Panc1 (cell line): ENCODE data around the gene ENOX2. TPM values are rescaled to one million over a fixed set of nuclear protein-coding genes. Genes with fewer than 3 reads are reported as not detected.

Source experiments
- ATAC-seq: fragments of 200-7000 bp; cut with Tn5 transposase; 2 replicates; pipeline ENCODE4 v1.9.1; 2020; ENCODE audit warnings: mild to moderate bottlenecking, moderate library complexity
- BruUV-seq: library from RNA; stranded (reverse); fragments of 400-500 nt; replicated peaks from 2 replicates; lab custom pipeline; 2021; lab: Mats Ljungman, UMichigan
- CTCF ChIA-PET: fragments of 300-600 bp; sonication (Branson Sonifier 250); formaldehyde crosslinking; loops from one replicate; lab custom pipeline; 2022; ENCODE audit warnings: antibody characterized with exemption; lab: Charles Lee
- POLR2A ChIA-PET: fragments of 300-600 bp; sonication (Branson Sonifier 250); formaldehyde crosslinking; loops from one replicate; lab custom pipeline; 2022; ENCODE audit warnings: antibody characterized with exemption; lab: Charles Lee
- DNase-seq: peaks from one replicate; pipeline ENCODE4 v3.0.0-alpha.2; 2010; ENCODE audit warnings: low read depth, low spot score
- H3K27ac ChIP-seq: 2 replicates; pipeline ENCODE4 v1.5.1; 2011; ENCODE audit warnings: mild to moderate bottlenecking, low read length, inconsistent platforms
- H3K27me3 ChIP-seq: fragments of 200-500 bp; sonication (Bioruptor generic); 2 replicates; pipeline ENCODE4 v1.6.0; 2014; ENCODE audit warnings: low read length, inconsistent platforms; ENCODE audit not compliant: control insufficient read depth, insufficient read depth
- H3K36me3 ChIP-seq: fragments of 200-500 bp; sonication (Bioruptor generic); 2 replicates; pipeline ENCODE4 v1.5.1; 2014; ENCODE audit warnings: inconsistent platforms, mild to moderate bottlenecking, low read length, moderate library complexity; ENCODE audit not compliant: control insufficient read depth, insufficient read depth
- H3K4me1 ChIP-seq: 2 replicates; pipeline ENCODE4 v1.5.1; 2011; ENCODE audit warnings: inconsistent platforms, mild to moderate bottlenecking, low read length, moderate library complexity; ENCODE audit not compliant: control insufficient read depth, insufficient read depth
- H3K4me3 ChIP-seq, 2 experiments: 2 replicates each; pipeline ENCODE4 v1.5.1; 2011 to 2012; ENCODE audit warnings: low read depth in 2 of 2, low read length in 2 of 2, mild to moderate bottlenecking in 2 of 2, inconsistent platforms in 1 of 2, moderate library complexity in 1 of 2
- H3K9me3 ChIP-seq: fragments of 200-500 bp; sonication (Bioruptor generic); 2 replicates; pipeline ENCODE4 v1.5.1; 2014; ENCODE audit warnings: low read depth, mild to moderate bottlenecking, inconsistent platforms, low read length, moderate library complexity; ENCODE audit not compliant: control insufficient read depth, insufficient read depth
- POLR2AphosphoS5 ChIP-seq: IDR thresholded peaks from 2 replicates; pipeline ENCODE4 v1.6.1; 2012; ENCODE audit warnings: mild to moderate bottlenecking, low read depth, low read length, moderate library complexity
- REST ChIP-seq, 2 experiments: IDR thresholded peaks; 2 replicates each; pipeline ENCODE4 v1.6.1; 2011 to 2012; ENCODE audit warnings: low read depth in 2 of 2, control low read depth in 1 of 2, low read length in 1 of 2, mild to moderate bottlenecking in 1 of 2, moderate library complexity in 1 of 2; ENCODE audit not compliant: insufficient read depth in 1 of 2
- SIN3A ChIP-seq: IDR thresholded peaks from 2 replicates; pipeline ENCODE4 v1.6.1; 2012; ENCODE audit warnings: low read depth, mild to moderate bottlenecking, low read length, moderate library complexity, borderline replicate concordance; ENCODE audit not compliant: insufficient read depth
- TCF7L2 ChIP-seq: IDR thresholded peaks from 2 replicates; pipeline ENCODE4 v1.6.1; 2011; ENCODE audit warnings: mild to moderate bottlenecking, low read depth, low read length, inconsistent platforms
- in situ Hi-C: cut with HindIII; loops from 2 replicates; pipeline ENCODE4 v1.10.0; 2016; ENCODE audit warnings: low sequenced_read_pairs, low pct_unique_long_range_greater_than_20kb
- intact Hi-C: fragments of 100-400 bp; cut with micrococcal nuclease; formaldehyde crosslinking; loops from one replicate; pipeline ENCODE4 v1.10.0; 2022; ENCODE audit not compliant: unreplicated experiment
- total RNA-seq: library from RNA; stranded (reverse); gene quantifications from one replicate; pipeline ENCODE4 v1.2.1, GENCODE V29; 2021; ENCODE audit not compliant: unreplicated experiment
- TF ChIP-seq, protein P1 (sequence below): fragments of 450-650 bp; IDR thresholded peaks from 2 replicates; pipeline ENCODE4 v1.5.1; 2017; ENCODE audit warnings: mild to moderate bottlenecking

The ENOX2 gene
- total RNA-seq, 1 experiment from 2014 or later: 12.4 TPM

DNA sequence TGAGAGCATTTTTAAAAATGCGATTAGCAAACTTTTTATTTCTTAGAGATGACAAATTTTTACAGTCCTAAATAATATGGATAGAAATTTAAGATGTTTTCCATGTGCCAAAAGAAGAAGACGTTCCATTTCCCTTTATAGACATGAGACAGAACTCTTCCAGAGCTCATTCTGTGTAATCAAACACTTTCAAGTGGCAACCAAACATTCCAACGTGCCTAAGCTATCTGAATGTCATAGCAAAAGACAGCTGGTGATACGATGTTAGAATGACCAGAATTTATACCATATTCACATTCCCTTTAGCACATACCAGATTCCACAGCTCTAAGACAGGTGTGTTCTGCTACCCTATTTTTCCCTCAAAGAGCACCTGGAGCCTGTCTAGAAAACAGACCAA lies 133.2 kb downstream of the ENOX2 start:
- intact Hi-C loops: no loop called here
- H3K36me3 ChIP-seq: no peaks in the 10 kb centered on the region
- no peak overlapping the region for H3K27ac ChIP-seq
- no peak for DNase-seq
- no TSS peak for BruUV-seq
- H3K4me1 ChIP-seq: 0 out of 2 replicates have a peak, but pooled peaks cover 3% of the 10 kb centered on the region
- H3K9me3 ChIP-seq: no peaks in the 10 kb centered on the region
- ChIA-PET POLR2A (no interaction called here), CTCF (no interaction called here)
- no peak overlapping the region for H3K4me3 ChIP-seq
- in situ Hi-C loops: no loop called here
- TF ChIP-seq REST (IDR thresholded peaks at IDR 0.05; ENCODE audit: insufficient read depth in 1 of 2, low read depth in 2 of 2, low read length in 1 of 2) (no peak), SIN3A (no peak), POLR2AphosphoS5 (no peak), TCF7L2 (no peak)
- TF ChIP-seq, protein P1, sequence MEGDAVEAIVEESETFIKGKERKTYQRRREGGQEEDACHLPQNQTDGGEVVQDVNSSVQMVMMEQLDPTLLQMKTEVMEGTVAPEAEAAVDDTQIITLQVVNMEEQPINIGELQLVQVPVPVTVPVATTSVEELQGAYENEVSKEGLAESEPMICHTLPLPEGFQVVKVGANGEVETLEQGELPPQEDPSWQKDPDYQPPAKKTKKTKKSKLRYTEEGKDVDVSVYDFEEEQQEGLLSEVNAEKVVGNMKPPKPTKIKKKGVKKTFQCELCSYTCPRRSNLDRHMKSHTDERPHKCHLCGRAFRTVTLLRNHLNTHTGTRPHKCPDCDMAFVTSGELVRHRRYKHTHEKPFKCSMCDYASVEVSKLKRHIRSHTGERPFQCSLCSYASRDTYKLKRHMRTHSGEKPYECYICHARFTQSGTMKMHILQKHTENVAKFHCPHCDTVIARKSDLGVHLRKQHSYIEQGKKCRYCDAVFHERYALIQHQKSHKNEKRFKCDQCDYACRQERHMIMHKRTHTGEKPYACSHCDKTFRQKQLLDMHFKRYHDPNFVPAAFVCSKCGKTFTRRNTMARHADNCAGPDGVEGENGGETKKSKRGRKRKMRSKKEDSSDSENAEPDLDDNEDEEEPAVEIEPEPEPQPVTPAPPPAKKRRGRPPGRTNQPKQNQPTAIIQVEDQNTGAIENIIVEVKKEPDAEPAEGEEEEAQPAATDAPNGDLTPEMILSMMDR: no peak
- ATAC-seq: no peak
- no peaks in the 10 kb centered on the region for H3K27me3 ChIP-seq

GRCh38 chrX:130758072-130758471 lies 144.9 kb downstream of the ENOX2 start:
- Histone ChIP-seq H3K36me3 (no peaks in the 10 kb centered on the region), H3K9me3 (no peaks in the 10 kb centered on the region), H3K27ac (no peak overlapping the region), H3K27me3 (no peaks in the 10 kb centered on the region), H3K4me1 (no peaks in the 10 kb centered on the region), H3K4me3 (no peak overlapping the region)
- intact Hi-C loops: no loop called here
- ATAC-seq (no peak), DNase-seq (no peak)
- in situ Hi-C loops: no loop called here
- TF ChIP-seq SIN3A (no peak), TCF7L2 (no peak), REST (IDR thresholded peaks at IDR 0.05; ENCODE audit: insufficient read depth in 1 of 2, low read depth in 2 of 2, low read length in 1 of 2) (no peak), POLR2AphosphoS5 (no peak)
- TF ChIP-seq, protein P1: no peak
- no TSS peak for BruUV-seq
- POLR2A ChIA-PET: no interaction called here
- CTCF ChIA-PET: no interaction called here
